ENCODE results near the gene CPT1C.

DNA sequence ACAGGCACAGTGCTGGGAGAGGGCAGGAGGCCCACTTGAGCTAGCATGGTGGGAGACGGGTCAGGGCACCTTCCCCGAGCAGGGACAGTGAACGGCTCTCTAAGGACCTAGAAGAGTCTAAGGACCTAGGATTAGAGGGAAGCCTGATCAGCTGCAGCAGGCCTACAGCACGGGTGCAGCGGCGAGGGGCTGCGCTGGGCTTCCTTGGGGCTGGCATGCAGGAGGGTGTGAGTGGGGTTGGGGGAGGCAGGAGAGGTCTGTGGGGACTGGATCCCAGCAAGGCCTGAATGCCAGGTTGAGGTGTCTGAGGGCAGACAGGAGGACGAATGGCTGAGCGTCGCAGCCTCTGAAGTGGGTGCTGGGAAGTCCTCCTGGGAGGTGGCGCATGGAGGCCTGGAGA, 45.3 kb upstream of the CPT1C start:
- TF ChIP-seq, protein P1, sequence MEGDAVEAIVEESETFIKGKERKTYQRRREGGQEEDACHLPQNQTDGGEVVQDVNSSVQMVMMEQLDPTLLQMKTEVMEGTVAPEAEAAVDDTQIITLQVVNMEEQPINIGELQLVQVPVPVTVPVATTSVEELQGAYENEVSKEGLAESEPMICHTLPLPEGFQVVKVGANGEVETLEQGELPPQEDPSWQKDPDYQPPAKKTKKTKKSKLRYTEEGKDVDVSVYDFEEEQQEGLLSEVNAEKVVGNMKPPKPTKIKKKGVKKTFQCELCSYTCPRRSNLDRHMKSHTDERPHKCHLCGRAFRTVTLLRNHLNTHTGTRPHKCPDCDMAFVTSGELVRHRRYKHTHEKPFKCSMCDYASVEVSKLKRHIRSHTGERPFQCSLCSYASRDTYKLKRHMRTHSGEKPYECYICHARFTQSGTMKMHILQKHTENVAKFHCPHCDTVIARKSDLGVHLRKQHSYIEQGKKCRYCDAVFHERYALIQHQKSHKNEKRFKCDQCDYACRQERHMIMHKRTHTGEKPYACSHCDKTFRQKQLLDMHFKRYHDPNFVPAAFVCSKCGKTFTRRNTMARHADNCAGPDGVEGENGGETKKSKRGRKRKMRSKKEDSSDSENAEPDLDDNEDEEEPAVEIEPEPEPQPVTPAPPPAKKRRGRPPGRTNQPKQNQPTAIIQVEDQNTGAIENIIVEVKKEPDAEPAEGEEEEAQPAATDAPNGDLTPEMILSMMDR (IDR thresholded peaks at IDR 0.05): no peak
- TF ChIP-seq EZH2 (IDR thresholded peaks at IDR 0.05; ENCODE audit: borderline replicate concordance, insufficient read depth, low read depth, low read length, poor library complexity, severe bottlenecking): no peak
